ENCODE results near the gene USP7. TPM values are rescaled to one million over a fixed set of nuclear protein-coding genes. Genes with fewer than 3 reads are reported as not detected.

USP7 gene
- total RNA-seq, 2 experiments from 2014 or later, result 259 to 268 TPM

DNA sequence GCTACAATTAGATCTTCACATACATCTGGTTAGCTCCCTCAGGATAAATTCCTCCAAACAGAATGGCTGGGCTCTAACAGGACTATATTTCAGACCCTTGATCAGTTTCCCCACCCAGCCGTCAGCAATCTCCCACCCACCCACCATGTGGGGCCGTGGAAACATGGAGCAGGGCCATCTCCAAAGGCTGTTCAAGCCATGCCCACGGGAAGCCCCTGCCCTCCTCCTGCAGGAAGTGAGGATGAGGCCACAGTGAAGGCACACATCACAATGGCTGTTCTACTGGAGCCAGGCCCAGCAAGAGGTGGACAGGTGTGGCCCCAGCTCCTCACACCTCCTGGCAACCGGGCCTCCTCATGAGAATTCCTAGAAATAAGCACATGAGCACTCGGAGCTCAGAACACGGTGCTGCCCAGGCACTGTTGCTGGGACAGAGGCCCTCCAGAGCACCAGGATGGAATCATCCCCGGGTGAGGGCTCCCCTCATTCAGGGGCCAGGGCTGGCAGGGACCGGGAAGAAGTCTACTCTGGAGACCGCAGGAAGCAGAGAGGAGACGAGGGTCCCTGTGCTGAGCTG lies 81.6 kb downstream of the USP7 start, which contains the start of gene LITAFD:
LITAFD (plus strand) TSS at position 311 of the 577 bp plus-strand sequence. CDS start 2,005 bp downstream, outside the sequence.
- peaks cover 0 to 5% of the 10 kb centered on the region in 2 experiments for H3K9me3 ChIP-seq (ENCODE audit: control insufficient read depth in 1 of 2, insufficient read depth in 1 of 2, low read length in 2 of 2)
- peaks cover 9% of the 10 kb centered on the region for H3K27me3 Mint-ChIP-seq
- ChIA-PET CTCF (interaction anchor here (1.7 to 3.6 kb wide), 2 partner anchors 11 to 54 kb away, joined by 3 to 17 read pairs; no protein-coding TSS in a partner anchor), POLR2A (interaction anchor here (1.6 kb wide), 1 partner anchor 14 kb away, joined by 5 read pairs; the partner anchor contains the start of gene CARHSP1)
- H3K27ac ChIP-seq (ENCODE audit: low read depth in 1 of 2, low read length in 2 of 2), result no peak within 1 kb of the TSS
- no peak within 1 kb of the TSS for H3K4me3 Mint-ChIP-seq
- no peaks in the 10 kb centered on the region for H3K9me3 Mint-ChIP-seq
- no peak for DNase-seq
- peaks cover 0 to 2% of the 10 kb centered on the region in 2 experiments for H3K27me3 ChIP-seq (ENCODE audit: control insufficient read depth in 1 of 2, insufficient read depth in 2 of 2, low read length in 2 of 2)
- peaks cover 2% of the 10 kb centered on the region for H3K36me3 Mint-ChIP-seq (ENCODE audit: low read depth)
- no peak for ATAC-seq (ENCODE audit: poor library complexity)
- H3K27ac Mint-ChIP-seq, result no peak within 1 kb of the TSS
- H3K4me1 Mint-ChIP-seq (ENCODE audit: low read depth), result peaks cover 13% of the 10 kb centered on the region
- H3K4me3 ChIP-seq (ENCODE audit: low read length), result no peak within 1 kb of the TSS
- peaks cover 27% of the 10 kb centered on the region for H3K4me1 ChIP-seq (ENCODE audit: insufficient read depth, low read length)
- intact Hi-C loops (cut with DNase I, micrococcal nuclease), result loop anchor here in 1 of 2 experiments (5.0 kb wide), 1 partner anchor 65 kb away; no protein-coding TSS in a partner anchor
- H3K36me3 ChIP-seq (ENCODE audit: insufficient read depth, low read length), result no peaks in the 10 kb centered on the region
- no peak for TF ChIP-seq CTCF (IDR thresholded peaks at IDR 0.05)

- H3K27ac ChIP-seq (ENCODE audit: low read depth in 1 of 2, low read length in 2 of 2), result no peak overlapping the region
- ATAC-seq (ENCODE audit: poor library complexity) (no peak), DNase-seq (no peak)
- H3K27me3 ChIP-seq (ENCODE audit: control insufficient read depth in 1 of 2, insufficient read depth in 2 of 2, low read length in 2 of 2), result peaks cover 0 to 2% of the 10 kb centered on the region in 2 experiments
- Mint-ChIP-seq H3K4me3 (no peak overlapping the region), H3K9me3 (no peaks in the 10 kb centered on the region), H3K4me1 (ENCODE audit: low read depth) (peaks cover 12% of the 10 kb centered on the region), H3K36me3 (ENCODE audit: low read depth) (no peaks in the 10 kb centered on the region), H3K27ac (no peak overlapping the region), H3K27me3 (peaks cover 9% of the 10 kb centered on the region)
- peaks cover 21% of the 10 kb centered on the region for H3K4me1 ChIP-seq (ENCODE audit: insufficient read depth, low read length)
- ChIA-PET CTCF (interaction anchor here (0.5 to 3.6 kb wide), 18 partner anchors 8 to 314 kb away, joined by 3 to 24 read pairs (median 4); partner anchors contain the start of genes CARHSP1, PMM2 and TMEM186), POLR2A (interaction anchor here (1.0 to 1.6 kb wide), 4 partner anchors 12 to 65 kb away, joined by 3 to 8 read pairs (median 4); partner anchors contain the start of gene CARHSP1)
- H3K36me3 ChIP-seq (ENCODE audit: insufficient read depth, low read length), result no peaks in the 10 kb centered on the region
- peaks cover 0 to 5% of the 10 kb centered on the region in 2 experiments for H3K9me3 ChIP-seq (ENCODE audit: control insufficient read depth in 1 of 2, insufficient read depth in 1 of 2, low read length in 2 of 2)
- no peak overlapping the region for H3K4me3 ChIP-seq (ENCODE audit: low read length)
- no peak for TF ChIP-seq CTCF (IDR thresholded peaks at IDR 0.05)
- intact Hi-C loops (cut with DNase I, micrococcal nuclease), result loop anchor here (1.0 to 5.0 kb wide), 3 partner anchors 64 to 314 kb away; no protein-coding TSS in a partner anchor
These were observed 82.7 kb downstream of the USP7 start for GRCh38 chr16:8880839-8881510.

GRCh38 chr16:8878523-8878911 lies 85.2 kb downstream of the USP7 start:
- Mint-ChIP-seq H3K27ac (no peak overlapping the region), H3K4me1 (ENCODE audit: low read depth) (peaks cover 10% of the 10 kb centered on the region), H3K4me3 (no peak overlapping the region), H3K36me3 (ENCODE audit: low read depth) (no peaks in the 10 kb centered on the region), H3K9me3 (no peaks in the 10 kb centered on the region), H3K27me3 (no peaks in the 10 kb centered on the region)
- Histone ChIP-seq H3K4me1 (ENCODE audit: insufficient read depth, low read length) (peaks cover 19% of the 10 kb centered on the region), H3K36me3 (ENCODE audit: insufficient read depth, low read length) (no peaks in the 10 kb centered on the region), H3K27me3 (ENCODE audit: control insufficient read depth in 1 of 2, insufficient read depth in 2 of 2, low read length in 2 of 2) (peaks cover 0 to 2% of the 10 kb centered on the region in 2 experiments), H3K27ac (ENCODE audit: low read depth in 1 of 2, low read length in 2 of 2) (no peak overlapping the region), H3K9me3 (ENCODE audit: control insufficient read depth in 1 of 2, insufficient read depth in 1 of 2, low read length in 2 of 2) (no peaks in the 10 kb centered on the region), H3K4me3 (ENCODE audit: low read length) (no peak overlapping the region)
- ATAC-seq (ENCODE audit: poor library complexity) (no peak), DNase-seq (no peak)
- TF ChIP-seq CTCF (IDR thresholded peaks at IDR 0.05), result no peak
- intact Hi-C loops (cut with DNase I, micrococcal nuclease), result no loop called here
- CTCF ChIA-PET, result interaction anchor here (1.0 to 3.6 kb wide), 4 partner anchors 13 to 130 kb away, joined by 3 to 17 read pairs (median 14); no protein-coding TSS in a partner anchor
- POLR2A ChIA-PET, result interaction anchor here (0.7 kb wide), 1 partner anchor 10 kb away, joined by 4 read pairs; the partner anchor contains the start of gene CARHSP1

All from CD4-positive, alpha-beta T cell (primary cell).